ENCODE measurements around the gene TMEM200B.
"Not testable (repeated sequence)": the region's sequence is repeated elsewhere in the genome, so short reads cannot be mapped to it uniquely, and the experiment has no call there.

The TMEM200B gene

DNA sequence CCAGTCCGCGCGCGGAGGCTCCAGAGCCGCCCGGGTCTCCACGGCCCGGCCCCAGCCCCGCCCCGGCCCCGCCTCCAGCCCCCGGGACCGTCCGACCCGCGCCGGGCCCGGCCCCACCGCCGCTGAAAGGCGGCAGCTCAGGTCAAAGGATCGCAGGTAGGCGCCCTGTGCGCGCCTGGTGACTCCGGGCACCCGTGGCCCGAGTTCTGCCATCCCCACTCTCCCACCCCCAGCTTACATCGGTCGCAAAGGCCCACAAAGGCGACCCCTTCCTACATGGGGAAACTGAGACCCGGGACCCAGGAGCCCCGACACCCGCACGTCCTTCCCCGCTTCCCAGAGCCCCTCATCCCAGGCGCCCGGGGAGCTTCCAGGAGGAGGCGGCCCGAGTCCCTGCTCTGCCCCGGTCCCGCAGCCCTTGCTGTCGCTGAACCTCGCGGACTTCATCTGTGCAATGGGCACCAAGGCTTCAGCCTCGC lies at the start of gene TMEM200B:
TMEM200B (minus strand) TSS at position 17 of the 479 bp plus-strand sequence. CDS start 2,075 bp downstream, outside the sequence.
- DNase-seq: peak; percentile 52

DNA sequence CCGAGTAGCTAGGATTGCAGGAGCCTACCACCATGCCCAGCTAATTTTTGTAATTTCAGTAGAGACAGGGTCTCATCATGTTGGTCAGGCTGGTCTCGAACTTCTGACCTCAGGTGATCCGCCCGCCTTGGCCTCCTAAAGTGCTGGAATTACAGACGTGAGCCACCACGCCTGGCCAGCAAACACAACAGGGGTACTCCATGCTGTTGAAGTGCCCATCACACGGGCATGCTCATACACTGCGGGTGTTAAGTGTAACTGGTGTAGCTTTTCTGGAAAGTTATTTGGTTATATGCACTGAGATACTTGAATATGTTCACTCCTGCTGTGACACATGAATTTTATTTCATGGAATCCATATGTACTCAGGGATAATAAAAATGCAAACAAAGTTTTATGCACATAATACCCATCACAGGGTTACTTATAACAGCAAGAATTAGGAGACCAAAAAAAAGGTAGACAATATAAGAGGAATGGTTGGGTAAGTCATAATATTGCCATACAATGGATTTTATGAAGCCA lies 48.8 kb upstream of the TMEM200B start:
- no peak for DNase-seq

DNA sequence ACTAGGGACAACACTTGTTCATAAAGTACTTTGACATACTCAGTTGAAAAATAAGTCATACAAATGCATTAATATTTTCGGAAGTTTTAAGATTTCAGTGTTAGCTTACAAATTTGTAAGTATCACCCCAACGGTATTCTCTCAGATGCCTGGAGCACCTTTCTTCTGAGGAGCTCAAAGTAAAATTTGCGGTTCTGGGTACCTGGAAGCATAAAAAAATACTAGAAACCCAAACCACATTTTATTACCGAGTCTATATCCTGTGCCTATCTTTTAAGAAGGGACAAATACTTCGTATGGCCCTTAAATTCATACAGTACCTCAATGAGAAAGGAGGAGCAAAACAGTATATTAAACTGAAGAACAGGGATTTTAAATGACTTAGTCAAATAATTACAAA lies 47.8 kb upstream of the TMEM200B start:
- no peak for DNase-seq

DNA sequence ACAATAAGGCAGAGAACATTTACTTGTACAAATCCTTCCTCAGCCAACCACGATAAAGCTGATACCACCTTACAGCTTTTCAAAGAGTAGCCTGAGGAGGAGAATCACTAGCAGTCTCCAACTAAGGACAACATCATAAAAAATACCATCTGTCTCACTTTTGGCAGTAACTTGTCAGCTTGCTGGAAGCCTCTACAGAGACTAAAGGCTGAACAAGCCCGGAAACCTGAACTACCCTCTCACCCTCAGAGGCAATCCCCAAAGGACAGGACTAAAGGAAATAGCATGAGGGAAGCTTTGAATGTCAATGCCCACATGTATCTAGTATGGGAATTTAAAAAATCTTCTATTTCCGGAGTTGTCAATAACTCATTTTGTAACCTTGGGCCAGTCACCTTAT lies 47.4 kb upstream of the TMEM200B start:
- no peak for DNase-seq

DNA sequence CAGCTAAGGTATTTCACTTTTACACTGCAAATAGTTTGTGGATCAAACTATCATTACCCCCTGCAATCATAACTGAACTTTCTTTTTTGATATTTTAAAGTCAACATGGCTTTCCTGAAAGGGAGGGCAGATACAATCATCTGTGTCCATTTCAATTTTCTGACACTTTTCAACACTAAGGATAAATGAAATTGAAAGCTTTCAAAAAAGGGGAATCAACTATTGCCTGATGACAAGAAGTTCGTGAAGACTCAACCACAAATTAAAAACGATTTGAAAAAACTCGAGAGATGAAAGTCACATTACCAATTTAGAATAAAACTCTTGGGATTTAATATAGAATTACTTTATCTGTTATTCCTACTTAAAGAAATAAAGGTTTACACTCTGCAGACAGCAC lies 46.3 kb upstream of the TMEM200B start:
- DNase-seq: no peak

DNA sequence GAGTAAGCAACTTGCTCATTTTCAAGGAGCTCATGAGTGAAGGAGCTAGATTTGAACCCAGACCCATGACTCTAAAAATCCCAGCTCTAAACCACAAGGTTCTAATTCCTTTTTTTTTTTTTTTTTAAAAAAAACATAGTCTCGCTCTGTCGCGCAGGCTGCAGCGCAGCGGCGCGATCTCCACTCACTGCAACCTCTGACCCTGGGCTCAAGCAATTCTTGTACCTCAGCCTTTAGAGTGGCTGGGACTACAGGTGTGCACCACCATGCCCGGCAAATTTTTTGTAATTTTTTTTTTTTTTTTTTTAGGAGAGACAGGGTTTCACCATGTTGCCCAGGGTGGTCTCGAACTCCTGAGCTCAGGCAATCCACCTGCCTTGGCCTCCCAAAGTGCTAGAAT lies 44.2 kb upstream of the TMEM200B start:
- no peak for DNase-seq

DNA sequence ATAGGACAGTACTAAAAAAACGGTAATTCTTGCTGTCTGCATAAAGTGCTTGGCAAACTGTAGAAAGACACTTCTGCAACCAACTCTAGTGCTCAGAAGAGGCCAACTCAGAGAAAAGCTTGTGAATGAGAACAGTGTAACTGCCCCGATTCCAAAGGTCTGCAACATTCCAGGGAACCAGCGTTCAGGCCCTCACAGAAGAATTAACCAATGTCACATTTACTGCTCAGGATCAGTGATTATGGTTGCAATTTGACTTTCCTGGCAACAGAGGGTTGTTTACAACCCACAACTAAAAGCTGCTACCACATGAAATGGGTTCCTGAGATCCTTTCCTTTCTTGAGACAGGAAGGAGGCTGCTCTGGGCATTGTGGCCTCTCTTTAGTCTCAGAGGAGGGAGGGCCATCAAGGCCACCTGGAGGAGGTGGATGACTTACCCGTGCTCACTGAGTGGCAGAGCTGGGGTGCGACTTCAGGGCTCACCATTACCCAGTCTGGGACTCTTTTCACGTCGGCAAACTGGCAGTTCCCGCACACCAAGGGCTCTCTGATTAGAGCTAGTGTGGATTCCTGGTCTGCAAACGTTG lies 42.7 kb upstream of the TMEM200B start:
- no peak for DNase-seq

DNA sequence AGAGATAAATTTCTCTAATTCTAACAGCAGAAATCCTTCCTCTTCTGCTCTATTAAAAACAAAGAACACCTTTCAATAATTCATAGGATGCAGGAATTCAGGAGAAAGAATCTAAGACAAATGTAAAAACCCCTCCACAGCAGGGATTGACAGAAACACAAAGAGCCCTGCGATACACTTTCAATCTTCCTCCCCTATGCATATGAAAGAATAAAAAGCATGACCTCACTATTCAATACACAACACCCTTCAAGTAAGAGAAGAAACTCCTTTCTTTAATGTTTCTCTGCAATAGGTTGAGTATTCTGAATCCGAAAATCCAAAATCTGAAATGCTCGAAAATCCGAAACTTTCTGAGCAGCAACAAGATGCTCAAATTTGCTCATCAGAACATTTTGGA lies 40.9 kb upstream of the TMEM200B start:
- no peak for DNase-seq

DNA sequence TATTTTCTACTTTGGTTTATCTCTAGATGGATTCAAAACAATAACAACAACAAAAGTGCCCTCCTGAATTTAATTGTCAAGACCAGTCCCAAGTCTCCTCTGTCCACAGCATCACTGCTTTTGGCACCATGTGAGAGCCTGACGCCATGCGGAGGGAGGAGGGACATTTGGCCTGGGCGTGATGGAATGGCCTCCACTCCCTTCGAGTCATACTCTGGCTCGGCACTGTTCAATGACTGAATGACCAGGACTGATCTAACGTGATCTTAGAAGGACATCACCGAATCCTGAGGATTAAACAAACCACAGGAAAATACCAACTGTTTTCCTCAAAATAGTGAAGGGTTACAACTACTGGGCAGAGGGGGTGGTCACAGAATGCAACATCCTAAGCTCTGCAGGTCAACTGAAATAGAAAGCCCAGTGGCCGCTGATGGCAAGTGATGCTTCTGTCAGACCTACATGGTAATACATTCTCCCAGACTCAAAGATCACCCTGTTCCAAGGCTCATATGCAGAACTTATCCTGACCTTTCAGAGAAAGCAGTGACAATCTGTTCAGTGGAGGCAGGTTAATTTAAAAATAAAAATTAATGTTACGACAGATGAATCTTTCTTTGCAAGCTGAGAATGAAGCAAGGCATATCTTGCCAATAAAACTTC lies 38.9 kb upstream of the TMEM200B start:
- no peak for DNase-seq

DNA sequence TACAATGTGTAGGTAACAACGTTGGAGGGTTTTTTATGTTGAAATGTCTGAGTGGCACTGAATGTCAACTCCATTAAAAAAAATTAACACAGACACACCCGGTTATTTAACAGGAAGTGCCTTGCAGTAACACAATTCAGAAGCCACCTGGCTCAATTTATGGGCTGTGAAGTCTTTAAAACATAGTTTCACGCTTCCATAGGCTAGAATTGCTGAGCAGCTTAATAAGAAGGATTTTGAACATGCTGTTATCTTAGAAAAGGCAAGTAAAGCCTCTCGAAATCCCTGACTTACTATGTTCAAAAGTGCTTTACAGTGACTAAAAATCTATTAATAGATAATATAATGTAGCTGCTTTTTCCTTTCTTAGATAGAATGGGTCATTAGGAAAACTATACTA lies 38.3 kb upstream of the TMEM200B start:
- DNase-seq: no peak

DNA sequence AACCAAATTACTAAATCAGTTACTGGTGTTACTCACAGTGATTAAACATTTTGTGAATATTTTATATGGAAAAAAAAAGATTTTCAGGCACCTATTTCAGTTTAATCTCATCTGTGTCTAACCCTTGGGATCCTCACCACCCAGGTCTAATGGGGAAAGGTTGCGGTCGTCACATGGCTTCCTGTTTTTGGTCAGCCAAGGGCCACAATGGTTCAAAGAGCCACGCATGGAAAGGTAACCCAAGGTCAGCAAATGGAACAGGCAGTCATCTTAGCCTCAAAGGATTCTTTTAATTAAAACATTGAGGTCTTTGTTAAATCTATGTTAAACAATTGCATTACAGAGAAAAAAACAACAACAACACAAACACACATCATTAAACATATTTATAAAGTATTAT lies 36.1 kb upstream of the TMEM200B start:
- DNase-seq: no peak

DNA sequence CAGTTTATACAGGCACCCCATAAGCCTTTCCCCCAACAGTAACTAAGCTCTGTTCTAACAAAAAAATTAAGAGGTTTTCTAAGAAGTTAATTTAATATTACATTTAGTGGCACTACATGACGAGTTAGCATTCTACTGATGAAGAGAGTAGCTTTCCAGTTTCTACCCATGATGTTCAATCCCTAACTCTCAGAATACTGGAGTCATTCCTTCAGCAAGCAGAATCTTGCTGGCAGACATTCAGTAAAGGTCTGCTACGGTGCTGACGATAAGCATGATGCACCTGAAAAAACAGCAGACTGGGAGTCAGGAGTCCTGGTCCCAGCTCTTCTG lies 33.5 kb upstream of the TMEM200B start:
- no peak for DNase-seq

DNA sequence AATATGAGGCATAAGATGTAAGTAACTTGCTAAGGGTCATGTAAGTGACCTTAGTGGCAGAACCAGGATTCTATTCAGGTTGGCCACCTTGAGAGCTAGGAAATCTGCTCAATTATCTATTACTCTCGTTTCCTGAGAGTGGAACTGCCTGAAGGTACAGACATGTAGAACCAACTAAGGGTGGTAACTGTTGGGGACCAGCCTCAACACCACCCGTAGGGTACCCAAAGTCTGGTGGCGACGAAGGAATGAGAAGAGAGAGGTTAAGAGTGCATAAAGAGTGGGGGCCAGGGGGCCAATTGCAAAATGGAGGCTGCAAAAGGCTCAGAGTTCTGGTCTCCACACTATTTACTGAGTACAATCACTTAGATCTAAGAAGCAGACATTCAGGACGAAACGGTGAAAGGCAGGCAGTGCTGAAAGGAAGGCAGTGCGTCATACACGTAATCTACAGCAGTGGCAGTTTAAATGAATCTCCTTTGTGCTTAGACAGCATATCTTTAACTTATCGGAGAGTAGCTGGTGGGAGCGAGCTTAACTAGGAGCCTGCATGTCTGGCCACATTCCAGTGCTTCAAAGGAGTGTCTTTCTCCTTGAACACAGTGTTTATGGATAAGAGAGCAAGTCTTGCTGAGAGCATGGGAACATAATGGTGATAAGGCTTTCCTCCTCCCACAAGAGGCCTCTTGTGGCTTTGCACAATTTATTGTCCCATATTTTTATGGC lies 33.0 kb upstream of the TMEM200B start:
- no peak for DNase-seq

DNA sequence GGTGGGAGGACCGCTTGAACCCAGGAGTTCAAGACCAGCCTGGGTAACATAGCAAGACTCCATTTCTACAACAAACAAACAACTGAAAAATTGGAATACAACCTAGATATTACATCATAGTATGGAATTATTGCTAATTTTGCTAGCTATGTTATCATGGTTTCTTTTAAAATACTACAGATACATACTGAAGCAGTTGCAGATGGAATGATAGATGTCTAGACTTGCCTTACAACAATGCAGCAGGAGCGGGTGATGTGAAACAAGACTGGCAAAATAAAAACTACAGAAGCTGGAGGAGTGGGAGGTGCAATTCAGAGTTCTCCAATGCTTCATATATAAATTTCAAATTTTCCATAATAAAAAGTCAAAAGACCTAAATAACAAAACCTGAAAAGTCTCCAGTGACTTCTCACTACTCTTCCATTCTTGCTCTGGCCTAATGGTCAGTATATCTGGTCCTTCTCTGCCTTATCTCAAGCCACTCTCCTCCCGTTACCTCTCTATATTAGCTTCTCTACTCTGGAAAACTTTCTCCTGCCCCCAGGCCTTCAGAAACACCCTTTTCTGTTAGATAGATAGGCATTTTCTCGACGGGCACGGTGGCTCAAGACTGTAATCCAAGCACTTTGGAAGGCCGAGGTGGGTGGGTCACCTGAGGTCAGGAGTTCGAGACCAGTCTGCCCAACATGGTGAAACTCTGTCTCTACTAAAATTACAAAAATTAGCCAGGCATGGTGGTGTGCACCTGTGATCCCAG lies 28.5 kb upstream of the TMEM200B start:
- DNase-seq: no peak

DNA sequence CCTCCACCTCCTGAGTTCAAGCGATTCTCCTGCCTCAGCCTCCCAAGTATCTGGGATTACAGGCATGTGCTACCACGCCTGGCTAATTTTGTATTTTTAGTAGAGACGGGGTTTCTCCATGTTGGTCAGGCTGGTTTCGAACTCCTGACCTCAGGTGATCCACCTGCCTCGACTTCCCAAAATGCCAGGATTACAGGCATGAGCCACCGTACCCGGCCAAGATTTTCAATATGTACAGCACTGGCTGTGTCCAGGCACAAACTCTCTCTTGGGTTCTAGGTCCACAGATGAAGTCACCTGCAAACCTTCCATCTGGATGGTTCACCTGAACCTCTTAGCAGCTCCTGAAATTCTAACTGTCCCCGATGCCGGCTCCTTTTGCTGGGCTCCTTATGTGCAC lies 26.6 kb upstream of the TMEM200B start:
- not testable (repeated sequence) for DNase-seq

DNA sequence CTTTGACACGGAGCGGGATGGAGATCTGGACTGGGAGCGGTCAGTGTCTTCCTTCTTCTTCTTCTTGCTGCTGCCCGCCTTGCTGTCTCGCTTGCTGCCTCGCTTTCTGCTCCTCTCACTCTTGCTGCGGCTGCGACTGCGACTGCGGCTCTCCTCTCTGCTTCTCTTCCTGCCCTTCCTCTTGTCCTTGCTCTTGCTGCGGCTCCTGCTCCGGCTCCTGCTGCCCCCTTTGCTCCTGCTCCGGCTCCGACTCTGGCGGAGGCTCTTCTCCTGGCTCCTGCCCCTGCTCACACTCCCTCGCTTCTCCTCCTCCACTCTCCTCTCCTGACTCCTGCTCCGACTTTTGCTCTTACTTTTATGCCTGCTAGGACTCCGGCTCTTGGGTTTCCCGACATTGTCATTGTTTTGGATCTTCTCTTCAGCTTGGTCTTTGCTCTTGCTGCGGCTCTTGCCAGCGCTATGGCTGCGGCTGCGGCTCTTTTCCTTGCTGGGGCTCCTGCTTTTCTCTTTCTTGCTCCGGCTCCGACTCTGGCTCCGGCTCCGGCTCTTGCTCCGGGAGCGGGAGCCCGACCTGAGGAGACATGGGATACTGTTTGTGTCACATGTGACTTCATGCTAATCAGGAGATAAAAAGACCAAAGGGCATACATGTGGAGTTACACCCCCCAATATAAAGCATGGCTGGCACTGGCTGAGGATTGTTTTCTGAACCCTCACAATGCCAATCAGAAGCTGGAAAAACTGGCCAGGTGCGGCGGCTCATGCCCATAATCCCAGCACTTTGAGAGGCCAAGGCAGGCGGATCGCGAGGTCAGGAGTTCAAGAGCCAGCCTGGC lies 25.2 kb upstream of the TMEM200B start:
- DNase-seq: no peak

DNA sequence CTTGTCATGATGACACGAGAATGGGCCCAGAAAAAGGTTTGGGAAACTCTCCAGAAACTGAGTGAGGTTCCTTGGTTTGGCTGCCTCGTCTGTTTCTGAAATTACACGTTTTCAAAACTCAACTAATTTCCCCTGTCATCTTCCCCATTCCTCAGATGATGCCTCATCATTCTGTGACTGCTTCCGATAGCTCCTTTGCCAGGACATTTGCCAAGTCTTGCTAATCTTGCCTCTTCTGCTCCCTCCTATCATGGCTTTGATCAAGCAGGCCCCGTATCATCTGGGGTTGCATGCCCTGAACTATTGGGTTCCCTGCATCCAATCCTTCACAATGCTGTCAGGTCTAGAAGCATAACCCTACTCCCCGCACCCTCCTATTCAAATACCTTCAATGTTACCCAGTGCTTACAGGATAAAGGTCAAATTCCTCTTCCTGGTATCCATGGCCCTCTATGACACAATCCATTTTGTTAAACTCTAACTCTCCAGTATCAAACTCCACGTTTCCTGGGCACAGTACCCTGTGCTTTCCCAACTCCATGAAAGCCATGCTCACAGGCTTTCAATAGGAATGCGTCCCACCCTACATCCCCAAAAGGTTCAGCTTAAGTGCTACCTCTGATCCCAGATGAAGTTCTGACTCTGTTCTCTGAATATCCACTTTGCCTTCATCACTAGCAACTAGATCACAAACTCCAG lies 22.2 kb upstream of the TMEM200B start:
- DNase-seq: no peak

DNA sequence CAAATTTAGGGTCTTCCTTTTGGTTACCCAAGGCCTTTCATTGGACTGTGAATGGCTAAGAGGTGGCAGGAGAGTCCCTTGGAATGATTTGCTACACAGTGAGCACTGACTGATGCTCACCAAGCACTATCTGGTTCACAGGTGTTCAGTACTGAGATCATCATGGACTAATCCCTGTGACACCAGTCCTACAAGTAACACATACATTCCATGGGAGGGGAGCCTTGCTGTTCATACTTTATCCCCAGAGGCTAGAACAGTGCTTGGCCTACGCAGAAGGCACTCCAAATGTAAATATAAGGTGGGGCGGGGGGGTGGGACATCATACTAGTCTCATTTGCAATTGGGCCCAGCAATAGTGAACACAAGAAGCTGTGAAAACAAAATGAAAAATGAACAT lies 20.5 kb upstream of the TMEM200B start:
- no peak for DNase-seq

DNA sequence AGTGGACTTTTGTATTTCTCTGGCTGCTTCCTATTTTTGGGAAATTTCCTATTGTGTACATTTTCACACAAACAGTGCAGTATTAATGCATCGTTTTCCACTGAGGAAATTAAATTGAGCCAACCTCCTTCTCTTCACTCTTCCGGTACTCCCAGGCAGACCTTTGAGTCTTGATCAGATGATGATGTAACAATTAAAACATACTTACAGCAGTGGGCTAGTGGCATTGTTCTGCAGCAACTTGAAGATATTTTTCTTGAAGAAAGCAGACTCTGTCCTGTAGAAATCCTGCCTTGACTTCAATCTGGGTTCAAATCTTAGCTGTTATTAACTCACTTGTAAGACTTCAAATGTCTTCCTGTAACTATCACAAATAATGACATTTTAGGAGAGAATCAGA lies 19.0 kb upstream of the TMEM200B start:
- DNase-seq: no peak

DNA sequence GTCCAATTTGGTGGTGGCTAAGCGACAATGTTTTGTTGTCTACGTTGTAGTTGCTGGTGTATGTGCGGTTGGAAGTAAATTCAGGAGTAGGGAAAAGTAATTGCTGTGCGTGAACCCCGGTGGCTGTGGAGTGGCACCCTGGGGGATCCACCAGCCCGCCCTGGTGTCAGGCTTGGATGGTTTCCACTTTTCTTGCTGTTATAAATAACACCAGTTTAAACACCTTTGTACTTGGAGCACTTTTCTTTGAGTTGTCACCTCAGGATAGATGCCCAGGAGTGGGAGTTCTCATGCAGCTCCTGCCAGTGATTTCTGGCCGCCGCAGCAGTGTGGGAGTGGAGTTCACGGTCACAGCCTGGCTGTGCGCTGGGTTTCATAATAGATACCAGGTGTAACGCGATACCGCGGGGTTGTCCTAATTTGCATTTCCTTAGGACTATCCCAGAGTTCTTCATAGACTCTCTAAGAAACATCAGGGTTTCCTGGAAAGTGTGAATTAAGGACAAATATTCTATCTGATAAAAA lies 12.8 kb upstream of the TMEM200B start:
- no peak for DNase-seq

DNA sequence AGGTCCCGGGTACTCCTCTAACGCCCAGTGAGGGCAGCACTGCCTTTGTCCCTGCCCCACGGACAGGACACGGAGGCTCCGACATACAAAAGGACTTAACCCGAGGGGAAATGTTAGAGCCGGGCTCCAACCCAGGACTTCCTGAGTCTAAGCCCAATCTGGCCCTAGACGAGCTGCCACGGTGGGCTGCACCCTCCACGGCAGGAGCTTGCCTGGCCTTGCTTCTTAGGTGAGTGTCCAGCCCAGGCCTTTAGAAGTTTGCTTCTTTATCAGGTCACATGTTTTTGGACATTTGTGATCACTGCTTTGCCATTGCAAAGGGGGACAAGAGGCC lies 11.0 kb upstream of the TMEM200B start:
- DNase-seq: no peak

Measured in left hindlimb (tissue), 1 donor.